ENCODE results near the gene TOGARAM2. TPM values are rescaled to one million over a fixed set of nuclear protein-coding genes. Genes with fewer than 3 reads are reported as not detected.

TOGARAM2 gene
- total RNA-seq, 1 experiment from 2014 or later: 0.76 TPM

GRCh38 chr2:29000481-29000880, 19.4 kb downstream of the TOGARAM2 start (continued):
- TF ChIP-seq EGR1 (IDR thresholded peaks at IDR 0.05; ENCODE audit: low read depth): no peak
- TF ChIP-seq JUND (IDR thresholded peaks at IDR 0.05): no peak
- TF ChIP-seq REST (IDR thresholded peaks at IDR 0.05; ENCODE audit: low read depth): no peak
- no peak for TF ChIP-seq ZFX (IDR thresholded peaks at IDR 0.05)

GRCh38 chr2:29000956-29001355, 19.9 kb downstream of the TOGARAM2 start:
- Histone ChIP-seq H3K4me3 (replicated peaks in 1 of 2; ENCODE audit: low read depth in 1 of 2, low read length in 2 of 2) (no peak overlapping the region), H3K9me3 (ENCODE audit: control insufficient read depth in 1 of 2, insufficient read depth in 1 of 2, low read depth in 1 of 2, low read length in 2 of 2) (peaks cover 0 to 9% of the 10 kb centered on the region in 2 experiments; a peak in 1 of 4 replicates), H3K27ac (ENCODE audit: low read depth, low read length) (no peak overlapping the region), H4K20me1 (ENCODE audit: insufficient read depth) (no peaks in the 10 kb centered on the region), H3K4me2 (ENCODE audit: low read length) (no peak overlapping the region), H2AFZ (ENCODE audit: low read depth, low read length, poor library complexity, severe bottlenecking) (no peak overlapping the region), H3K36me3 (ENCODE audit: control insufficient read depth in 1 of 2, insufficient read depth in 2 of 2, low read length in 2 of 2) (no peaks in the 10 kb centered on the region), H3K9ac (ENCODE audit: low read length) (no peak overlapping the region), H3K4me1 (ENCODE audit: control insufficient read depth in 1 of 2, insufficient read depth in 2 of 2, low read length in 2 of 2) (no peaks in the 10 kb centered on the region), H3K79me2 (ENCODE audit: insufficient read depth, low read length) (no peaks in the 10 kb centered on the region), H3K27me3 (ENCODE audit: insufficient read depth, low read length) (no peaks in the 10 kb centered on the region), H3K9me2 (ENCODE audit: insufficient read depth) (no peaks in the 10 kb centered on the region)
- ChIA-PET RAD21 (ENCODE audit: low non-redundant PET in 1 of 2, low total read pairs in 2 of 2, uncharacterized antibody in 2 of 2, unreplicated experiment in 2 of 2) (no interaction called here), CTCF (no interaction called here), POLR2A (no interaction called here)
- DNase-seq (ENCODE audit: low read depth, low spot score) (no peak), ATAC-seq (no peak)
- no peak for TF ChIP-seq CBX3 (IDR thresholded peaks at IDR 0.05; ENCODE audit: low read depth)
- TF ChIP-seq FOSL1 (IDR thresholded peaks at IDR 0.05; ENCODE audit: low read depth): no peak
- no peak for TF ChIP-seq YY1 (IDR thresholded peaks at IDR 0.05; ENCODE audit: extremely low read depth, insufficient replicate concordance, low read depth, low read length)
- TF ChIP-seq EGR1 (IDR thresholded peaks at IDR 0.05; ENCODE audit: low read depth): no peak
- TF ChIP-seq SRF (IDR thresholded peaks at IDR 0.05; ENCODE audit: low read depth): no peak
- no peak for TF ChIP-seq ELF1 (IDR thresholded peaks at IDR 0.05; ENCODE audit: borderline replicate concordance, low read depth)
- BruUV-seq (replicated peaks): no TSS peak
- intact Hi-C loops (cut with micrococcal nuclease): no loop called here
